ENCODE data around the gene RASSF3.

DNA sequence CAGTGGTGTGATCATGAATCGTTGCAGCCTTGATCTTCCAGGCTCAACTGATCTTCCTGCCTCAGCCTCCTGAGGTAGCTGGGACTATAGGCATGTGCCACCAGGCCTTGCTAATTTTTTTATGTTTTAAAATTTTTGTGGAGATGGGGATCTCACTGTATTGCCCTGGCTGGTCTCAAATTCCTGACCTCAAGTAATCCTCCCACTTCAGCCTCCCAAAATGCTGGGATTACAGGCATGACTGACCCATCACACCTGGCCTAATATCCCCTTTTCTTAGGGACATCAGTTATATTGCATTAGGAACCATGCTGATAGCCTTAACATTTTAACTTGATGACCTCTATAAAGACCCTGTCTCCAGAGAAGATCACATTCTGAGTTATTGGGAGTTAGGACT is 42.8 kb downstream of the RASSF3 start:
- TF ChIP-seq, protein P1, sequence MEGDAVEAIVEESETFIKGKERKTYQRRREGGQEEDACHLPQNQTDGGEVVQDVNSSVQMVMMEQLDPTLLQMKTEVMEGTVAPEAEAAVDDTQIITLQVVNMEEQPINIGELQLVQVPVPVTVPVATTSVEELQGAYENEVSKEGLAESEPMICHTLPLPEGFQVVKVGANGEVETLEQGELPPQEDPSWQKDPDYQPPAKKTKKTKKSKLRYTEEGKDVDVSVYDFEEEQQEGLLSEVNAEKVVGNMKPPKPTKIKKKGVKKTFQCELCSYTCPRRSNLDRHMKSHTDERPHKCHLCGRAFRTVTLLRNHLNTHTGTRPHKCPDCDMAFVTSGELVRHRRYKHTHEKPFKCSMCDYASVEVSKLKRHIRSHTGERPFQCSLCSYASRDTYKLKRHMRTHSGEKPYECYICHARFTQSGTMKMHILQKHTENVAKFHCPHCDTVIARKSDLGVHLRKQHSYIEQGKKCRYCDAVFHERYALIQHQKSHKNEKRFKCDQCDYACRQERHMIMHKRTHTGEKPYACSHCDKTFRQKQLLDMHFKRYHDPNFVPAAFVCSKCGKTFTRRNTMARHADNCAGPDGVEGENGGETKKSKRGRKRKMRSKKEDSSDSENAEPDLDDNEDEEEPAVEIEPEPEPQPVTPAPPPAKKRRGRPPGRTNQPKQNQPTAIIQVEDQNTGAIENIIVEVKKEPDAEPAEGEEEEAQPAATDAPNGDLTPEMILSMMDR (IDR thresholded peaks at IDR 0.05; ENCODE audit: low read depth, low read length) = no peak
- TF ChIP-seq EZH2phosphoT487 (IDR thresholded peaks at IDR 0.05; ENCODE audit: low read depth) = no peak

Data from OCI-LY3 (cell line).